Kidney epithelial cell (primary cell): ENCODE results near the gene LDLRAP1. TPM values are rescaled to one million over a fixed set of nuclear protein-coding genes. Genes with fewer than 3 reads are reported as not detected.
A peak's percentile ranks its signal among the peaks of the same experiment; 100 is the strongest.

Experiments used
- DNase-seq: peaks from one replicate; pipeline ENCODE4 v3.0.0-alpha.2; 2010; ENCODE audit warnings: low read depth
- H3K27me3 ChIP-seq: 2 replicates; pipeline ENCODE4 v1.6.0; 2011; ENCODE audit warnings: low read length; ENCODE audit not compliant: control insufficient read depth, insufficient read depth
- H3K36me3 ChIP-seq: 2 replicates; pipeline ENCODE4 v1.5.1; 2011; ENCODE audit warnings: low read length; ENCODE audit not compliant: control insufficient read depth, insufficient read depth
- H3K4me3 ChIP-seq: 2 replicates; pipeline ENCODE4 v1.5.1; 2011; ENCODE audit warnings: low read depth, mild to moderate bottlenecking, control low read depth, low read length
- total RNA-seq: library from RNA; depleted of rRNA; stranded (reverse); fragments of >200 nt; gene quantifications from 2 replicates; pipeline ENCODE4 v1.2.3, GENCODE V29; 2015
- TF ChIP-seq, protein P1 (sequence below): IDR thresholded peaks from 2 replicates; pipeline ENCODE4 v1.5.1; 2011; ENCODE audit warnings: mild to moderate bottlenecking, moderate library complexity, low read length, control low read depth, inconsistent platforms; ENCODE audit not compliant: insufficient read depth, poor library complexity, severe bottlenecking

Gene LDLRAP1
- total RNA-seq, 1 donor from 2014 or later = 7.5 TPM

DNA sequence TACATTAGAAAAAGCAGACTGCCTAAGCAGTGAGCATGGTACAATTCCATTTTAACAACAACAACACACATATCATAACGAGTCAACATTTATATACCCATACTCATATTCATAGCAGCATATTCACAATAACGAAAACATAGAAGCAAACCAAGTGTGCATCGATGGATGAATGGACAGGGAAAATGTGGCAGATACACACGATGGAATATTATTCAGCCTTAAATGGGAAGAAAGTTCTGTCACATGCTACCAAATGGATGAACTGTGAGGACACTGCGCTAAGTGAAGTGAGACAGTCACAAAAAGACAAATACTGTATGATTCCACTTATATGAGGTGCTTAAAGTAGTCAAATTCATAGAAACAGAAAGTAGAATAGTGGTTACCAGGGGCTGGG is 63.7 kb downstream of the LDLRAP1 start:
- H3K36me3 ChIP-seq = no peaks in the 10 kb centered on the region
- TF ChIP-seq, protein P1, sequence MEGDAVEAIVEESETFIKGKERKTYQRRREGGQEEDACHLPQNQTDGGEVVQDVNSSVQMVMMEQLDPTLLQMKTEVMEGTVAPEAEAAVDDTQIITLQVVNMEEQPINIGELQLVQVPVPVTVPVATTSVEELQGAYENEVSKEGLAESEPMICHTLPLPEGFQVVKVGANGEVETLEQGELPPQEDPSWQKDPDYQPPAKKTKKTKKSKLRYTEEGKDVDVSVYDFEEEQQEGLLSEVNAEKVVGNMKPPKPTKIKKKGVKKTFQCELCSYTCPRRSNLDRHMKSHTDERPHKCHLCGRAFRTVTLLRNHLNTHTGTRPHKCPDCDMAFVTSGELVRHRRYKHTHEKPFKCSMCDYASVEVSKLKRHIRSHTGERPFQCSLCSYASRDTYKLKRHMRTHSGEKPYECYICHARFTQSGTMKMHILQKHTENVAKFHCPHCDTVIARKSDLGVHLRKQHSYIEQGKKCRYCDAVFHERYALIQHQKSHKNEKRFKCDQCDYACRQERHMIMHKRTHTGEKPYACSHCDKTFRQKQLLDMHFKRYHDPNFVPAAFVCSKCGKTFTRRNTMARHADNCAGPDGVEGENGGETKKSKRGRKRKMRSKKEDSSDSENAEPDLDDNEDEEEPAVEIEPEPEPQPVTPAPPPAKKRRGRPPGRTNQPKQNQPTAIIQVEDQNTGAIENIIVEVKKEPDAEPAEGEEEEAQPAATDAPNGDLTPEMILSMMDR = no peak
- no peak overlapping the region for H3K4me3 ChIP-seq
- peaks cover 25% of the 10 kb centered on the region for H3K27me3 ChIP-seq
- DNase-seq = no peak

DNA sequence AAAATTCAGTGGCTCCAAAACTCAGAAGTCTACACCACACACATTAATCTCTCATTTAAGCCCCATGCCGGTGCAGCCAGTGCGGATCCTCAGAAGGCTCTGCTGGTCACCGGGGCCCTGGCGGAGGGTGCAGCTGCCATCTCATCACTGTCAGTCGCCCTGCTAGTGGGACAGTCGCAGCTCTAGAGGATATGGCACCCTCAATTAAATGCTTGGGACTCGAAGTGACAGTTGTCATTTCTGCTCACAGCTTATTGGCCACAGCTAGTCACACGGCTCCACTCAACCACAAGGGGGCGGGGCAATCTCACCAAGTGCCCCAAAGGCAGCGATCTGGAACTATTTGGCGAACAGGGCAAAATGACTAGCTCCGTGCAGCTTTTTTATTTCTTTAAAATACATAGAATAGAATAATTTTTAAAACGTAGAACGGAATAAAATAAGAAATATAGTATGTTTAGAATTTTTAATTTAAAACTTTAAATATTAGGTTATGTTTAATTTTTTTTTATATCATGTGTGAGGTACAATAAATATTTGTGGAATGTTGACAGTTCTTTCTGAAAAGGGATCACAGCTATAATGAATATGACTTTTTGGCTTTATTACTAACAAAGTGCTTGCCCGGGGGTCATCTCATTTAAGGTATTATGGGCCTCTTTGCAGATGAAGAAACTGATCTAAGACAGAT is 65.2 kb downstream of the LDLRAP1 start:
- peak; percentile 35 for DNase-seq
- TF ChIP-seq, protein P1 = peak; percentile 49
- Histone ChIP-seq H3K27me3 (peaks cover 28% of the 10 kb centered on the region), H3K4me3 (no peak overlapping the region), H3K36me3 (no peaks in the 10 kb centered on the region)

DNA sequence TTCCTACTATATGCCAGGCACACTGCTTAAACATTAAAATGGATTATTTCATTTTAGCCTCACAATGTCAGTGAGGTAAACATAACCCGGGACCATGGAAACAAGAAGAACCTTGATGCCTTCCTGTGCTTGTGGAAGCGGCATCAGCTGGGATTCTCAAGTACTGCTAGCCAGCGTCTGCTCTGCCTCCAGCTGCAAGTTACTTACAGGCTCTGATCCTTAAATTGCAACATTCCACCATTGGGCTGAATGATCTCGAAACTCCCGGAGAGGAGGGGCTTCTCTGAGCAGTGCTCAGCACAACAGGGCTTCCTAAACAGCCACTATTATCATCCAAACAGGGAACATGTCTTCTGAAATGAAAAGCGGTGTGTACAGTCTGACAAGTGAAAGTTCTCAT is 66.5 kb downstream of the LDLRAP1 start:
- H3K4me3 ChIP-seq = no peak overlapping the region
- H3K27me3 ChIP-seq = peaks cover 35% of the 10 kb centered on the region
- H3K36me3 ChIP-seq = no peaks in the 10 kb centered on the region
- TF ChIP-seq, protein P1 = no peak
- DNase-seq = no peak

DNA sequence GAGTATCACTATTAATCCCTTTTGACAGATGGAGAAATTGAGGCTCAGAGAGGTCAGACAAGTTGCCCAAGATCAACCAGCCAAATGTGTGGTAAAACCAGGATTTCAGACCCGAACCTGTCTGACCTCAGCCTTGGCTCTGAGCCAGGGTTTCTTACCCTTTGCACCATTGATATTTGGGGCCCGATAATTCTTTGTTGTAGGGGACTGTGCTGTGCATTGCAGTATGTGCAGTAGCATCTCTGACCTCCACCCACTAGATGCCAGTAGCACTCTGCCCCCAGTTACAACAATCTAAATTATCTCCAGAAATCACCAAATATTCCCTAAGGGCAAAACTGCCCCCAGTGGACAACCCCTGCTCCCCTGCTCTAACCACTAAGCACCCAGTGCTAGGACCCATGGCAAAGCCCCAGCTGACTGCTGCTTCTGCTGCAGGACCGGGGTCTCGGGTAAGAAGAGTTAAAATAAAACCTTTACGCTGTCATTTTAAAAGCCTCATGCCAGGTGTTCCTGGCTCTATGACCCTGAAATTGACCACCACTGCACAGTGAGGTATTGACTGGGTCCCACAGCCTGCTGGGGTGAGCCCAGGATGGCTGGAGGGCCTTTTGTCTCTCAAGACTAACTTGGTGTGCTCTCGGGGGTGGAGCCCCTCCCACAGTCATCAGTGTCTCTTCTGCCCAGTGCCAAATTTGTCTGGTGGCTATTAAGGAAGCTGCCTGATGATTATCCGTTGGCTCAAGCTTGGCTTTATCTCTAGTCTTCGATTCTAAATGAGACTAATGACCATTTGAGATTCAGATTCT is 67.6 kb downstream of the LDLRAP1 start:
- Histone ChIP-seq H3K27me3 (peaks cover 37% of the 10 kb centered on the region), H3K4me3 (no peak overlapping the region), H3K36me3 (no peaks in the 10 kb centered on the region)
- DNase-seq = no peak
- TF ChIP-seq, protein P1 = peak; percentile 8

DNA sequence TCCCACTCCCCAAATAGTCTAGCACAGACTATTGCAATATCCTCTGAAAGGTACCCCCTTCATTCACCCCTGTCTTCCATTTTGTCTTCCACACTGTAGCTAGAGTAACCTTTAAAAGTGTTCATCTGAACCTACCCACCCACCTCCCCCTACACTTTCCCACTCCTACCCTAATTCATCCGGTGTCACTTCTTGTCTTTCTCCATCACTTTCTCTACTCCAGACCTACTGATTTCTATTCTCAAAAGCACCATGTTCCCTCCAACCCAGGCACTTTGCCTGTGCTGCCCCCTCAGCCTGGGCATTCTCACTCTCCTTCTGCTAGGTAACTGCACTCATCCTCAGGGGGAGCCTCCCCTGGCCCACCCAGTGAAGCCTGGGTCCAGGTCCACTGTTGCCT is 68.4 kb downstream of the LDLRAP1 start:
- Histone ChIP-seq H3K27me3 (peaks cover 39% of the 10 kb centered on the region), H3K36me3 (no peaks in the 10 kb centered on the region), H3K4me3 (no peak overlapping the region)
- TF ChIP-seq, protein P1 = no peak
- DNase-seq = no peak
